A549 (cell line): ENCODE data around the gene ANKS1B.

ENCODE experiments used
- CTCF ChIP-seq: fragments of >200 bp; sonication (Bioruptor Twin); formaldehyde crosslinking; IDR thresholded peaks from 3 replicates; pipeline ENCODE4 v1.5.1; 2016
- ELK1 ChIP-seq: fragments of 150-350 bp; IDR thresholded peaks from 2 replicates; pipeline ENCODE4 v1.6.1; 2014; ENCODE audit warnings: low read depth, mild to moderate bottlenecking, low read length
- HMGXB4 ChIP-seq: fragments of 250-450 bp; sonication (Bioruptor Pico); IDR thresholded peaks from 2 replicates; pipeline ENCODE4 v1.5.0; 2021; ENCODE audit warnings: mild to moderate bottlenecking, moderate library complexity, borderline replicate concordance
- JUN ChIP-seq, 2 experiments: fragments of >200 bp; sonication (Bioruptor Twin); formaldehyde crosslinking; IDR thresholded peaks; 2 replicates in 1 of 2; 3 replicates in 1 of 2; pipeline ENCODE4 v1.6.1; 2016 to 2017
- JUNB ChIP-seq: fragments of >200 bp; sonication (Bioruptor Twin); formaldehyde crosslinking; IDR thresholded peaks from 2 replicates; pipeline ENCODE4 v1.6.1; 2016
- POLR2AphosphoS2 ChIP-seq: conservative IDR thresholded peaks from 2 replicates; pipeline ENCODE4 v1.6.1; 2012; ENCODE audit warnings: low read length, improper control_type of control experiment, inconsistent platforms
- RAD21 ChIP-seq, 2 experiments: fragments of >200 bp in 1 of 2; sonication (Bioruptor Twin) in 1 of 2; formaldehyde crosslinking in 1 of 2; IDR thresholded peaks in 1 of 2; conservative IDR thresholded peaks in 1 of 2; 2 replicates in 1 of 2; 3 replicates in 1 of 2; pipeline ENCODE4 v1.6.1; 2012 to 2018; ENCODE audit warnings: inconsistent platforms in 1 of 2
- RCOR1 ChIP-seq: fragments of 150-350 bp; IDR thresholded peaks from 2 replicates; pipeline ENCODE4 v1.6.1; 2014; ENCODE audit warnings: antibody characterized with exemption, low read length, low read depth
- REST ChIP-seq: fragments of 200-600 bp; sonication (generic); IDR thresholded peaks from 2 replicates; pipeline ENCODE4 v1.6.1; 2016; ENCODE audit warnings: antibody characterized with exemption, mild to moderate bottlenecking, moderate library complexity
- RNF2 ChIP-seq: fragments of 200-600 bp; sonication (generic); IDR thresholded peaks from 2 replicates; pipeline ENCODE4 v1.6.1; 2016; ENCODE audit warnings: low read depth, mild to moderate bottlenecking, antibody characterized with exemption, moderate library complexity, borderline replicate concordance
- USF2 ChIP-seq: fragments of 450-650 bp; IDR thresholded peaks from 2 replicates; pipeline ENCODE4 v1.6.1; 2014; ENCODE audit warnings: antibody characterized with exemption

GRCh38 chr12:98847242-98847641 lies 1137.5 kb downstream of the ANKS1B start:
- TF ChIP-seq RAD21 (conservative IDR thresholded peaks at IDR 0.05 in 1 of 2, IDR thresholded peaks at IDR 0.05 in 1 of 2) (no peak), RCOR1 (no peak), CTCF (no peak), JUNB (no peak), USF2 (no peak), REST (no peak), POLR2AphosphoS2 (no peak), RNF2 (no peak), ELK1 (no peak), HMGXB4 (CRISPR knock-in tag) (no peak), JUN (IDR thresholded peaks at IDR 0.05) (no peak)
